ENCODE results near the gene ADORA1. TPM values are rescaled to one million over a fixed set of nuclear protein-coding genes. Genes with fewer than 3 reads are reported as not detected.

Gene ADORA1
- total and polyA plus RNA-seq, 10 of the 15 experiments (the other 5 are each of a cell fraction or from before 2014, with no cell fraction given), result not detected

DNA sequence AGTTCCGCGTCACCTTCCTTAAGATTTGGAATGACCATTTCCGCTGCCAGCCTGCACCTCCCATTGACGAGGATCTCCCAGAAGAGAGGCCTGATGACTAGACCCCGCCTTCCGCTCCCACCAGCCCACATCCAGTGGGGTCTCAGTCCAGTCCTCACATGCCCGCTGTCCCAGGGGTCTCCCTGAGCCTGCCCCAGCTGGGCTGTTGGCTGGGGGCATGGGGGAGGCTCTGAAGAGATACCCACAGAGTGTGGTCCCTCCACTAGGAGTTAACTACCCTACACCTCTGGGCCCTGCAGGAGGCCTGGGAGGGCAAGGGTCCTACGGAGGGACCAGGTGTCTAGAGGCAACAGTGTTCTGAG, 38.3 kb downstream of the ADORA1 start:
- POLR2A ChIA-PET, result no interaction called here
- H3K4me1 ChIP-seq (ENCODE audit: control insufficient read depth, insufficient read depth, low read length), result no peaks in the 10 kb centered on the region
- BruUV-seq (replicated peaks), result no TSS peak
- H3K27me3 ChIP-seq (replicated peaks in 1 of 2; ENCODE audit: control insufficient read depth in 2 of 2, insufficient read depth in 2 of 2, low read length in 1 of 2), result peaks cover 0 to 4% of the 10 kb centered on the region in 2 experiments; a peak in 3 of 4 replicates
- no peaks in the 10 kb centered on the region for H3K9me3 ChIP-seq (replicated peaks; ENCODE audit: control insufficient read depth, insufficient read depth, low read length)
- 48% methylated on average over 8 of the region's 8 CpGs for WGBS (ENCODE audit: insufficient coverage, insufficient replicate concordance, low lambda C conversion rate, missing lambda C conversion rate)
- no peak overlapping the region for H3K4me3 ChIP-seq
- H3K9ac ChIP-seq (ENCODE audit: control insufficient read depth, insufficient read depth, low read length), result no peak overlapping the region
- CTCF ChIA-PET, result interaction anchor here (0.7 to 8.0 kb wide), 15 partner anchors 12 to 536 kb away, joined by 3 to 114 read pairs (median 4); no protein-coding TSS in a partner anchor
- no peak for TF ChIP-seq POLR2AphosphoS2 (IDR thresholded peaks at IDR 0.05; ENCODE audit: low read depth, low read length)
- TF ChIP-seq HDAC2 (IDR thresholded peaks at IDR 0.05), result no peak
- no peak for TF ChIP-seq YY1 (IDR thresholded peaks at IDR 0.05; ENCODE audit: low read depth, low read length)
- TF ChIP-seq RCOR1 (conservative IDR thresholded peaks at IDR 0.05; ENCODE audit: low read depth, low read length), result no peak
- H2AFZ ChIP-seq (ENCODE audit: control insufficient read depth, low read depth, low read length), result no peak overlapping the region
- H4K20me1 ChIP-seq (ENCODE audit: control insufficient read depth, insufficient read depth), result no peaks in the 10 kb centered on the region
- SMC1A ChIA-PET (ENCODE audit: uncharacterized antibody, unreplicated experiment), result interaction anchor here (0.6 to 2.8 kb wide), 4 partner anchors 50 to 160 kb away, joined by 3 to 35 read pairs (median 6); no protein-coding TSS in a partner anchor
- no peaks in the 10 kb centered on the region for H3K36me3 ChIP-seq (ENCODE audit: control insufficient read depth in 2 of 2, insufficient read depth in 2 of 2, low read length in 1 of 2)
- H3K79me2 ChIP-seq (ENCODE audit: control insufficient read depth, insufficient read depth, low read length), result no peaks in the 10 kb centered on the region
- in situ Hi-C loops (cut with MboI) (no loop called here), intact Hi-C loops (cut with micrococcal nuclease; ENCODE audit: unreplicated experiment) (loop anchor here (1.0 kb wide), 1 partner anchor 51 kb away; no protein-coding TSS in a partner anchor)
- DNase-seq (ENCODE audit: low read depth, low spot score) (no peak), ATAC-seq (no peak), FAIRE-seq (no peak)
- no peak overlapping the region for H3K27ac ChIP-seq (ENCODE audit: control insufficient read depth, insufficient read depth)
- RAD21 ChIA-PET (ENCODE audit: unreplicated experiment), result interaction anchor here (1.0 to 4.6 kb wide), 6 partner anchors 11 to 126 kb away, joined by 3 to 61 read pairs (median 7); no protein-coding TSS in a partner anchor
- no peak overlapping the region for H3K4me2 ChIP-seq (ENCODE audit: control insufficient read depth, insufficient read depth)

DNA sequence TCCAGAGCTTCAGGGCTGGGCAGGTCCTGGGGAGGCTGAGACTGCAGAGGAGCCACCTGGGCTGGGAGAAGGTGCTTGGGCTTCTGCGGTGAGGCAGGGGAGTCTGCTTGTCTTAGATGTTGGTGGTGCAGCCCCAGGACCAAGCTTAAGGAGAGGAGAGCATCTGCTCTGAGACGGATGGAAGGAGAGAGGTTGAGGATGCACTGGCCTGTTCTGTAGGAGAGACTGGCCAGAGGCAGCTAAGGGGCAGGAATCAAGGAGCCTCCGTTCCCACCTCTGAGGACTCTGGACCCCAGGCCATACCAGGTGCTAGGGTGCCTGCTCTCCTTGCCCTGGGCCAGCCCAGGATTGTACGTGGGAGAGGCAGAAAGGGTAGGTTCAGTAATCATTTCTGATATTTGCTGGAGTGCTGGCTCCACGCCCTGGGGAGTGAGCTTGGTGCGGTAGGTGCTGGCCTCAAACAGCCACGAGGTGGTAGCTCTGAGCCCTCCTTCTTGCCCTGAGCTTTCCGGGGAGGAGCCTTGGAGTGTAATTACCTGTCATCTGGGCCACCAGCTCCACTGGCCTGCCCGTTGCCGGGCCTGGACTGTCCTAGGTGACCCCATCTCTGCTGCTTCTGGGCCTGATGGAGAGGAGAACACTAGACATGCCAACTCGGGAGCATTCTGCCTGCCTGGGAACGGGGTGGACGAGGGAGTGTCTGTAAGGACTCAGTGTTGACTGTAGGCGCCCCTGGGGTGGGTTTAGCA, 38.8 kb downstream of the ADORA1 start:
- H3K9ac ChIP-seq (ENCODE audit: control insufficient read depth, insufficient read depth, low read length), result no peak overlapping the region
- no peaks in the 10 kb centered on the region for H4K20me1 ChIP-seq (ENCODE audit: control insufficient read depth, insufficient read depth)
- RAD21 ChIA-PET (ENCODE audit: unreplicated experiment), result interaction anchor here (0.6 to 4.6 kb wide), 11 partner anchors 10 to 574 kb away, joined by 3 to 61 read pairs (median 6); no protein-coding TSS in a partner anchor
- no TSS peak for BruUV-seq (replicated peaks)
- no peak overlapping the region for H3K4me3 ChIP-seq
- DNase-seq (ENCODE audit: low read depth, low spot score) (no peak), FAIRE-seq (no peak), ATAC-seq (peak; percentile 95)
- H3K4me1 ChIP-seq (ENCODE audit: control insufficient read depth, insufficient read depth, low read length), result no peaks in the 10 kb centered on the region
- POLR2A ChIA-PET, result interaction anchor here (0.9 kb wide), 1 partner anchor 50 kb away, joined by 4 read pairs; no protein-coding TSS in a partner anchor
- SMC1A ChIA-PET (ENCODE audit: uncharacterized antibody, unreplicated experiment), result interaction anchor here (0.6 to 2.8 kb wide), 8 partner anchors 22 to 160 kb away, joined by 3 to 35 read pairs (median 3); no protein-coding TSS in a partner anchor
- in situ Hi-C loops (cut with MboI), result no loop called here
- 10% methylated on average over 14 of the region's 14 CpGs for WGBS (ENCODE audit: insufficient coverage, insufficient replicate concordance, low lambda C conversion rate, missing lambda C conversion rate)
- CTCF ChIA-PET, result interaction anchor here (0.5 to 8.0 kb wide), 20 partner anchors 12 to 536 kb away, joined by 3 to 114 read pairs (median 4); no protein-coding TSS in a partner anchor
- H3K9me3 ChIP-seq (replicated peaks; ENCODE audit: control insufficient read depth, insufficient read depth, low read length), result no peaks in the 10 kb centered on the region
- no peak overlapping the region for H3K27ac ChIP-seq (ENCODE audit: control insufficient read depth, insufficient read depth)
- peaks cover 0 to 3% of the 10 kb centered on the region in 2 experiments; a peak in 3 of 4 replicates for H3K27me3 ChIP-seq (replicated peaks in 1 of 2; ENCODE audit: control insufficient read depth in 2 of 2, insufficient read depth in 2 of 2, low read length in 1 of 2)
- H3K79me2 ChIP-seq (ENCODE audit: control insufficient read depth, insufficient read depth, low read length), result no peaks in the 10 kb centered on the region
- H3K36me3 ChIP-seq (ENCODE audit: control insufficient read depth in 2 of 2, insufficient read depth in 2 of 2, low read length in 1 of 2), result no peaks in the 10 kb centered on the region
- H3K4me2 ChIP-seq (ENCODE audit: control insufficient read depth, insufficient read depth), result no peak overlapping the region
- H2AFZ ChIP-seq (ENCODE audit: control insufficient read depth, low read depth, low read length), result no peak overlapping the region
- intact Hi-C loops (cut with micrococcal nuclease; ENCODE audit: unreplicated experiment), result loop anchor here (1.0 kb wide), 1 partner anchor 50 kb away; no protein-coding TSS in a partner anchor
- TF ChIP-seq NBN (IDR thresholded peaks at IDR 0.05) (no peak), RAD21 (IDR thresholded peaks at IDR 0.05; ENCODE audit: insufficient read depth, low read depth, low read length) (peak; percentile 30; the same call in 1 of the 2 replicates), STAT1 (conservative IDR thresholded peaks at IDR 0.05) (no peak), SMC3 (IDR thresholded peaks at IDR 0.05; ENCODE audit: borderline replicate concordance, low read length) (peak; percentile 64; the same call in 1 of the 2 replicates)
- TF ChIP-seq, protein P1, sequence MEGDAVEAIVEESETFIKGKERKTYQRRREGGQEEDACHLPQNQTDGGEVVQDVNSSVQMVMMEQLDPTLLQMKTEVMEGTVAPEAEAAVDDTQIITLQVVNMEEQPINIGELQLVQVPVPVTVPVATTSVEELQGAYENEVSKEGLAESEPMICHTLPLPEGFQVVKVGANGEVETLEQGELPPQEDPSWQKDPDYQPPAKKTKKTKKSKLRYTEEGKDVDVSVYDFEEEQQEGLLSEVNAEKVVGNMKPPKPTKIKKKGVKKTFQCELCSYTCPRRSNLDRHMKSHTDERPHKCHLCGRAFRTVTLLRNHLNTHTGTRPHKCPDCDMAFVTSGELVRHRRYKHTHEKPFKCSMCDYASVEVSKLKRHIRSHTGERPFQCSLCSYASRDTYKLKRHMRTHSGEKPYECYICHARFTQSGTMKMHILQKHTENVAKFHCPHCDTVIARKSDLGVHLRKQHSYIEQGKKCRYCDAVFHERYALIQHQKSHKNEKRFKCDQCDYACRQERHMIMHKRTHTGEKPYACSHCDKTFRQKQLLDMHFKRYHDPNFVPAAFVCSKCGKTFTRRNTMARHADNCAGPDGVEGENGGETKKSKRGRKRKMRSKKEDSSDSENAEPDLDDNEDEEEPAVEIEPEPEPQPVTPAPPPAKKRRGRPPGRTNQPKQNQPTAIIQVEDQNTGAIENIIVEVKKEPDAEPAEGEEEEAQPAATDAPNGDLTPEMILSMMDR (IDR thresholded peaks at IDR 0.05 in 2 of 3, conservative IDR thresholded peaks at IDR 0.05 in 1 of 3; ENCODE audit: control insufficient read depth in 2 of 3, extremely low read depth in 1 of 3, insufficient read depth in 1 of 3, low read depth in 3 of 3, low read length in 3 of 3), result peak; percentile 24 to 60 (median 48); a peak in 3 of 6 replicates

Data from GM12878 (cell line).